ENCODE measurements around the gene PTPRD.

The PTPRD gene

DNA sequence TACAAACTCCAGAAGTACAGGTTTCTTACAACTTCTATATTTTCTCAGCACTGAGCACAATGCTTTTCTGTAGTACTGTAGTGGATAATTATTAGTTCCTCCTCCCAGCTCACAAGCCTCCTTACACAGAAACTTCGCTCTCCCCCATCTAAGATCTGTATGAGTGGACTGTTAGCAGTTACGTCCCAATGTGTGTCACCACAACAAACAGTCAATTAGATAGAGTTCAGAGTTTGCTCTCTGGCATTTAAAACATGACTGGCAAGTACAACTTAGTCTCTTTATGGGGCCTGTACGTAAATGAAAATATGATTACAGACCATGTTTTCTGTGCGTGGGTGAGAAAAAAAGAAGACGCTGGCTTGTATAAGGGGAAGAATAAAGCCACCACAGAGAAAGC lies 2181.9 kb downstream of the PTPRD start:
- no peak for DNase-seq (ENCODE audit: low read depth)

- no peak for DNase-seq (ENCODE audit: low read depth)
Measured at GRCh38 chr9:8429768-8430167, 2183.0 kb downstream of the PTPRD start.

GRCh38 chr9:8429157-8429556 lies 2183.6 kb downstream of the PTPRD start:
- no peak for DNase-seq (ENCODE audit: low read depth)

DNA sequence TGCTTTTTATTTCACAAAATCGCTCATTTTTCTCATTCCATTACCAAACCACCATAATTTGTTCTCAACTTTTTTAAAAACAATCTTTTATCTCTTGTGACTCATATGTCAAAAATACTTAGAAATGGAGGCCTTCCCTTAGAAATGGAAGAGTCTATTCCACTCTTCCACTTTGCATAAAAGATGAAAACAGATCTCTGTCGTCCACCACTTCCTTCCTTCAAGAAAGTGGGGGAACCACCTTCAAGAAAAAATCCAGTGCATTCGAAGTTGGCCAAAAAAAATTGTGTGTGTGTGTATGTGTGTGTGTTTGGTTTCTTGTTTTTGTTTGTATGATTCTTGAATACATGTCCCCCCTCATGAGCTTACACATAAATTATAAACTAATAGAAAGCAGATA lies 2184.4 kb downstream of the PTPRD start:
- DNase-seq (ENCODE audit: low read depth) = no peak

- DNase-seq (ENCODE audit: low read depth) = no peak
Measured at GRCh38 chr9:8424786-8425410, 2187.9 kb downstream of the PTPRD start.

DNA sequence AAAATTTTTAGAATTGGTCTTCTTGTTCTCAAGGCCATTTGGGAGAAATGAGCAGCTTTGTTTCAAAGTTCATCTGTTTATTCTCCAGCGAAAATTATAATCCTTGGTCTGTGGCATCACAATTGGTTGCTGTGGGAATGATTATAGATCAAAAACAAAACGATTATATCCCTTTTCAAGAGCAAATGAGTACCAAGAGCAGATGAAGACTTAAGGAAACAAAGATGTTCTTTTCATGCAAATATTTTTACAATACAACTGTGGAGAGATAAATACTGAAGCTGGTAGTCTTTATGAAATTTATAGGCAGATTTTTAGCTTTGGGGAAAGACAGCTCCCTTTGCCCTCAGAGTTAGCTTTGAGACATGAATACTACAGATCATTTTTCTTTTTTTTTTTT lies 2192.4 kb downstream of the PTPRD start:
- no peak for DNase-seq (ENCODE audit: low read depth)

- no peak for DNase-seq (ENCODE audit: low read depth)
Measured at GRCh38 chr9:8419596-8420275, 2193.1 kb downstream of the PTPRD start.

- DNase-seq (ENCODE audit: low read depth) = no peak
Measured at GRCh38 chr9:8417341-8417740, 2195.5 kb downstream of the PTPRD start.

GRCh38 chr9:8412327-8412726 lies 2200.5 kb downstream of the PTPRD start:
- no peak for DNase-seq (ENCODE audit: low read depth)

GRCh38 chr9:8408575-8409190 lies 2204.1 kb downstream of the PTPRD start:
- no peak for DNase-seq (ENCODE audit: low read depth)

DNA sequence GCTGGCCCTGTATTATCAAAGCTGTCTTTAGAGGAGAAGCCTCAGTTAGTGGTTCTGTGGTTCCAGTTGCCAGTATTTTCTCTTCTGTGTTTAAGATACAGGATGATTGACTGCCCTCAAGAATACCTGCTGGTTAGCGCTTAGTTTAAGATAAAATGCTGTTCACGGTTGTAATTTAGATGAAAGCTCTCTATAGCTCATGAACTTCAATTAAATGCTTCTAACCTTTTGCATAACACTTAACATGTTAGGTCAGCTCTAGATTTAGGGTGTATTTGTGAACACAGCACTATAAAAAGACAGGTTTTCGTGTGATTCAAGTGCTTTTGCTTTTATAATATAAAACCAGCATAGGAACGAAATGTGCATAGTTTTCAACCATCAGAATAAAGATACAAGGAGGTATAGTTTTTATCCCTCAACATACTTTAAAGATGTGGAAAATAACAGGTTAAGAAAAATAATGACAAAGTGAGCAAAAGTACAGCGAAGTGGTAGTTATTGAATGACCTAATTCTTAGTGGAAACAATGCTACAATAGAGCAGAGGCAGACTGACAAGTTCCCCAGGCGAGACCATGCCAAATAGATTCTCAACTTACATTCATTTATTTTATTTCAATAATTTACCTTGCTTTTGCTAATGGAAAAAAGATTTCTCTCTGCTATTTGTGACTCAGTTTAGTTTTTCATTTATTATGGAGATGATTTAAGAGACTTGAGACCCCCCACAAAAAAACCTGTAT lies 2210.7 kb downstream of the PTPRD start:
- DNase-seq (ENCODE audit: low read depth) = no peak

DNA sequence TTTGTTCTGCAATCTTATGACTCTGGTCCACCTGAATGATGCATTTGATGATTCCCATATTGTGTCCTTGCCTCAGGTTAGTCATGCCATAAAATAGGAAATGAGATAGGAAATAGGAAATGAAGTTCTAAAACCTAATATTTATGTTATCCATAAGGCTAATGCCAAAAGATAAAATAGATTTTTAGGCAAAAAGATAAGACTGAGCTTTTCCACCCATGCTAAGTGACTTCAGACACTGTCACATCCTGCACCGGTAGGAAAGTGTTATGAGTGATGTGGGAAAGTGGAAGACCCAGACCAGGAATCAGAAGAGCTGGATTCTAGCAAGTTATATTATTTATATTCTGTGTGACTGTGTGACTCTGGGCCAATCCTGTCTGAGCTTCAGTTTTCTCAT lies 2212.4 kb downstream of the PTPRD start:
- DNase-seq (ENCODE audit: low read depth) = no peak

GRCh38 chr9:8395022-8395421 lies 2217.8 kb downstream of the PTPRD start:
- DNase-seq (ENCODE audit: low read depth) = no peak

GRCh38 chr9:8394341-8394740 lies 2218.5 kb downstream of the PTPRD start:
- DNase-seq (ENCODE audit: low read depth) = no peak

DNA sequence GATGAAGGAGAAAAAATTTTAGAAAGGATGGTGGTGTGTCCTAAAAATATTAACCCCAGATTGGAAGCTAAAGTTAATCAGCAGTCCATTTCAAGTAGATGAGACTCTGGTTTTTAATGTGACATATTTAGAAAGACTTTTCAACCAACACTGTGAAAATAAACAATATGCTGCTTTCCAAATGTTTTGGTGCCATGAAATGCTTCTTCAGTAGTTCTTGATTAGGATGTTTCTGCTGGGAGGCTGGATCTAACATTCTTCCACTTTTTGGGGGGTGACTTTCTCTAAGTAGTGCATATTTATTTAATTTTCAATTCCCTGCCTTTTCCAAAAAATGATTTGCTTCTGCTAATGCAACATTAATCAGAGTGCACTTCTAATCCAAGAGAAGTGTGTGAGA lies 2219.9 kb downstream of the PTPRD start:
- no peak for DNase-seq (ENCODE audit: low read depth)

- DNase-seq (ENCODE audit: low read depth) = no peak
Measured at GRCh38 chr9:8391566-8391965, 2221.2 kb downstream of the PTPRD start.

DNA sequence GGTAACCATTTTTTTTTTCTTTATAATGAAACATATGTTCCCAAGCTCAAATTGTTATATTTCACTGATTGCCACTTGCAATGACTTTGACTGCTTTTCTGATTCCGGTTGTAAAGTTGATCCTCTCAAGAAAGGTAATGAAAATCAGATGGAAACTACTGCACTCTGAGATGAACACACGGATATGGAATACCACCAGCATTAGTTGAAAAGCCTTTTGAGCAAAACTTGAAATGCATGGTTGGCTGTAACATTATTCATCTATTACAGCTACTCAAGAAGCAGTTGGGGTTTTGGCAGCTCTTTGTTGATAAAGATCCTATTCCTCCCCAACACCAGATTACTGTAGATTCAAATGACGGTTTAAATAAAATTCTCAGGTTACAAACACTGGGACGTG lies 2221.7 kb downstream of the PTPRD start:
- DNase-seq (ENCODE audit: low read depth) = no peak

GRCh38 chr9:8390571-8390970 lies 2222.2 kb downstream of the PTPRD start:
- no peak for DNase-seq (ENCODE audit: low read depth)

DNA sequence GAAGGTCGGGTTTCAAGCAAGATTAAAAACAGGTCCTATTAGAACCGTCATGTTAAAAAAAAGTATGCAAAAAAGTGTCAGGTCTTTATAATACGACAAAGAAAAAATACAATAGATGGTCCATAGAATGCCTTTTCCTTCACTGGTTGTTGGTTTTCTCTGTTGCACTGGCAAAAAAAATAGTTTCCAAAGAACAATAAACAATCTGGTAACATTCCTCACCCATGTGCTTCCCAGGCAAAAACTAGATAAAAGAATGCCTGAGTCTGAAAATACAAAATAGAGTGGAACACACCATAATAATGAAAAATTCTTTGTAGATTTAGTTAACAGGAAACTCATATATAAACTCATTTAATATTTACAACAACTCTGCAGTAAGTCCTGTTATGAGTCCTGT lies 2223.3 kb downstream of the PTPRD start:
- no peak for DNase-seq (ENCODE audit: low read depth)

DNA sequence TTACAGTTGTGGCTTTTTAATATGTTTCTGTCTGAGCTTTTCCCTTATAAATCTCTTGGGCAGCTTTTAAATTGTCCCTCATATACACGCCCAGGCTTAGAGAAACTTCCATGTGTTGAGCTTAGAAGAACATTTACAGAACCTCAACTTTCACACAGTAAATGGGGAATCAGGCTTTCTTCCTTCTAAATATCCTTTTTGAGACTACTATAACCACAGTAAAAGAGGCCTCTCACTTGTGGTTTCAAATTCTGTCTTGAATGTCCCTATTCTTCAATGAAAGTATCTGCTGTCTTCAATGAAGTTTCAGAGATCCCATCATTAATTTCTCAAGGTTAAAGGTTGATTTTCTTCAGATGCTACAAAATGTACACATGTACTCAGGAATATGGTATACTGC lies 2224.7 kb downstream of the PTPRD start:
- DNase-seq (ENCODE audit: low read depth) = no peak

GRCh38 chr9:8384091-8384490 lies 2228.7 kb downstream of the PTPRD start:
- no peak for DNase-seq (ENCODE audit: low read depth)

GRCh38 chr9:8382777-8383527 lies 2229.8 kb downstream of the PTPRD start:
- DNase-seq (ENCODE audit: low read depth) = no peak
